Measurements from ENCODE around the gene AFF1.

The AFF1 gene

GRCh38 chr4:86950831-86951525 lies 16.2 kb downstream of the AFF1 start:
- DNase-seq (ENCODE audit: low read depth in 3 of 3), result no peak

- no peak for DNase-seq (ENCODE audit: low read depth in 3 of 3)
Observed at GRCh38 chr4:86955888-86956451, 21.2 kb downstream of the AFF1 start.

- no peak for DNase-seq (ENCODE audit: low read depth in 3 of 3)
Observed at GRCh38 chr4:86957215-86957614, 22.4 kb downstream of the AFF1 start.

- DNase-seq (ENCODE audit: low read depth in 3 of 3), result no peak
Observed at GRCh38 chr4:86959588-86960500, 25.0 kb downstream of the AFF1 start.

GRCh38 chr4:86960557-86960961 lies 25.7 kb downstream of the AFF1 start:
- no peak for DNase-seq (ENCODE audit: low read depth in 3 of 3)

- no peak for DNase-seq (ENCODE audit: low read depth in 3 of 3)
Observed at GRCh38 chr4:86961116-86961515, 26.3 kb downstream of the AFF1 start.

- DNase-seq (ENCODE audit: low read depth in 3 of 3), result no peak
Observed at GRCh38 chr4:86961605-86962295, 26.9 kb downstream of the AFF1 start.

GRCh38 chr4:86963697-86964096 lies 28.9 kb downstream of the AFF1 start:
- DNase-seq (ENCODE audit: low read depth in 3 of 3), result no peak

- DNase-seq (ENCODE audit: low read depth in 3 of 3), result no peak
Observed at GRCh38 chr4:86965019-86965976, 30.5 kb downstream of the AFF1 start.

GRCh38 chr4:86967073-86967472 lies 32.3 kb downstream of the AFF1 start:
- DNase-seq (ENCODE audit: low read depth in 3 of 3), result no peak

GRCh38 chr4:86967798-86968197 lies 33.0 kb downstream of the AFF1 start:
- DNase-seq (ENCODE audit: low read depth in 3 of 3), result no peak

- no peak for DNase-seq (ENCODE audit: low read depth in 3 of 3)
Observed at GRCh38 chr4:86968547-86968946, 33.7 kb downstream of the AFF1 start.

- no peak for DNase-seq (ENCODE audit: low read depth in 3 of 3)
Observed at GRCh38 chr4:86970447-86971354, 35.9 kb downstream of the AFF1 start.

- DNase-seq (ENCODE audit: low read depth in 3 of 3), result no peak
Observed at GRCh38 chr4:86971355-86971683, 36.5 kb downstream of the AFF1 start.

- no peak for DNase-seq (ENCODE audit: low read depth in 3 of 3)
Observed at GRCh38 chr4:86972997-86973396, 38.2 kb downstream of the AFF1 start.

GRCh38 chr4:86973668-86974067 lies 38.9 kb downstream of the AFF1 start:
- no peak for DNase-seq (ENCODE audit: low read depth in 3 of 3)

GRCh38 chr4:86974551-86974994 lies 39.8 kb downstream of the AFF1 start:
- no peak for DNase-seq (ENCODE audit: low read depth in 3 of 3)

GRCh38 chr4:86975927-86976326 lies 41.1 kb downstream of the AFF1 start:
- no peak for DNase-seq (ENCODE audit: low read depth in 3 of 3)

- no peak for DNase-seq (ENCODE audit: low read depth in 3 of 3)
Observed at GRCh38 chr4:86976801-86977485, 42.1 kb downstream of the AFF1 start.

Data from stimulated activated CD4-positive, alpha-beta T cell treated with anti-CD3 and anti-CD28 coated beads, TNF-alpha, amount 100 ng/mL, for 24 hours (primary cell).